IMR-90 (cell line): ENCODE data around the gene FAM78B. TPM values are rescaled to one million over a fixed set of nuclear protein-coding genes. Genes with fewer than 3 reads are reported as not detected.

Source experiments
- ATAC-seq: fragments of 200-7000 bp; cut with Tn5 transposase; 2 replicates; pipeline ENCODE4 v1.9.1; 2020; ENCODE audit warnings: low read depth, mild to moderate bottlenecking, moderate library complexity
- BruUV-seq: library from RNA; stranded (reverse); fragments of 400-500 nt; replicated peaks from 2 replicates; lab custom pipeline; 2021; lab: Mats Ljungman, UMichigan
- CTCF ChIA-PET: fragments of 300-600 bp; formaldehyde crosslinking; extraction: SDS; loops from one replicate; lab custom pipeline; 2021; ENCODE audit warnings: antibody characterized with exemption; lab: Yijun Ruan, JAX
- POLR2A ChIA-PET: fragments of 300-600 bp; sonication (Branson Sonifier 250); formaldehyde crosslinking; loops from one replicate; lab custom pipeline; 2022; ENCODE audit warnings: antibody characterized with exemption; ENCODE audit not compliant: unreplicated experiment; lab: Charles Lee
- DNase-seq: peaks from one replicate; pipeline ENCODE4 v3.0.0; 2013
- H2AFZ ChIP-seq: replicated peaks from 2 replicates; pipeline ENCODE3; 2013; ENCODE audit warnings: low read length, mild to moderate bottlenecking; ENCODE audit not compliant: poor library complexity
- H2AK5ac ChIP-seq: 2 replicates; pipeline ENCODE4 v1.6.1; 2013; ENCODE audit warnings: low read depth, low read length, inconsistent platforms
- H2AK9ac ChIP-seq: replicated peaks from 2 replicates; pipeline ENCODE3; 2013; ENCODE audit warnings: mild to moderate bottlenecking, low read depth, low read length, moderate library complexity; ENCODE audit not compliant: poor library complexity
- H2BK120ac ChIP-seq: 2 replicates; pipeline ENCODE4 v1.6.1; 2013; ENCODE audit warnings: low read depth, low read length, inconsistent platforms
- H2BK15ac ChIP-seq: 3 replicates; pipeline ENCODE4 v1.6.1; 2013; ENCODE audit warnings: low read depth, low read length, inconsistent platforms
- H2BK20ac ChIP-seq: 2 replicates; pipeline ENCODE4 v1.6.1; 2013; ENCODE audit warnings: low read depth, mild to moderate bottlenecking, inconsistent platforms, low read length, moderate library complexity
- H2BK5ac ChIP-seq: 2 replicates; pipeline ENCODE4 v1.6.1; 2013; ENCODE audit warnings: mild to moderate bottlenecking, low read depth, low read length, inconsistent platforms; ENCODE audit not compliant: poor library complexity, severe bottlenecking
- H3K14ac ChIP-seq: replicated peaks from 2 replicates; pipeline ENCODE4 v1.6.1; 2013; ENCODE audit warnings: low read depth, low read length, inconsistent platforms
- H3K18ac ChIP-seq: 2 replicates; pipeline ENCODE4 v1.6.1; 2013; ENCODE audit warnings: low read depth, low read length, control low read depth
- H3K23ac ChIP-seq: 2 replicates; pipeline ENCODE4 v1.6.1; 2013; ENCODE audit warnings: low read depth, low read length, inconsistent platforms
- H3K27ac ChIP-seq: 2 replicates; pipeline ENCODE4 v1.5.1; 2013; ENCODE audit warnings: mild to moderate bottlenecking, control low read depth, low read length; ENCODE audit not compliant: insufficient read depth
- H3K27me3 ChIP-seq: 2 replicates; pipeline ENCODE4 v1.6.1; 2013; ENCODE audit warnings: low read length; ENCODE audit not compliant: control insufficient read depth, insufficient read depth
- H3K36me3 ChIP-seq: 2 replicates; pipeline ENCODE4 v1.6.1; 2013; ENCODE audit warnings: low read length, mixed read lengths; ENCODE audit not compliant: control insufficient read depth, insufficient read depth
- H3K4ac ChIP-seq: 2 replicates; pipeline ENCODE4 v1.6.1; 2013; ENCODE audit warnings: low read depth, low read length, inconsistent platforms
- H3K4me1 ChIP-seq: 2 replicates; pipeline ENCODE4 v1.6.1; 2013; ENCODE audit warnings: low read length, mixed read lengths; ENCODE audit not compliant: control insufficient read depth, insufficient read depth
- H3K4me2 ChIP-seq: 2 replicates; pipeline ENCODE4 v1.6.1; 2013; ENCODE audit warnings: low read depth, mild to moderate bottlenecking, control low read depth, low read length, moderate library complexity
- H3K4me3 ChIP-seq: 2 replicates; pipeline ENCODE4 v1.5.1; 2013; ENCODE audit warnings: low read depth, mild to moderate bottlenecking, control low read depth, low read length, moderate library complexity; ENCODE audit not compliant: insufficient read depth
- H3K56ac ChIP-seq: 2 replicates; pipeline ENCODE4 v1.6.1; 2013; ENCODE audit warnings: low read length, inconsistent platforms; ENCODE audit not compliant: insufficient read depth; ENCODE audit errors: extremely low read depth
- H3K79me1 ChIP-seq, 2 experiments: 2 replicates each; pipeline ENCODE4 v1.6.1; 2013; ENCODE audit warnings: low read length in 2 of 2, inconsistent platforms in 1 of 2, low read depth in 1 of 2
- H3K9ac ChIP-seq: 2 replicates; pipeline ENCODE4 v1.6.1; 2013; ENCODE audit warnings: low read depth, low read length, control low read depth
- H3K9me1 ChIP-seq: 2 replicates; pipeline ENCODE4 v1.6.1; 2013; ENCODE audit warnings: low read length, inconsistent platforms; ENCODE audit not compliant: insufficient read depth
- H3K9me3 ChIP-seq: 2 replicates; pipeline ENCODE4 v1.6.1; 2013; ENCODE audit warnings: low read length; ENCODE audit not compliant: control insufficient read depth, insufficient read depth
- H4K20me1 ChIP-seq: 2 replicates; pipeline ENCODE4 v1.6.1; 2013; ENCODE audit warnings: low read length, inconsistent platforms; ENCODE audit not compliant: insufficient read depth
- H4K5ac ChIP-seq: 2 replicates; pipeline ENCODE4 v1.6.1; 2013; ENCODE audit warnings: mild to moderate bottlenecking, low read depth, low read length, control low read depth
- H4K8ac ChIP-seq, 2 experiments: 2 replicates each; pipeline ENCODE4 v1.6.1; 2013; ENCODE audit warnings: low read depth in 2 of 2, low read length in 2 of 2, control low read depth in 1 of 2, inconsistent platforms in 1 of 2
- H4K91ac ChIP-seq: 2 replicates; pipeline ENCODE4 v1.6.1; 2013; ENCODE audit warnings: low read depth, low read length, inconsistent platforms; ENCODE audit not compliant: insufficient read depth
- NFE2L2 ChIP-seq: fragments of 150-350 bp; IDR thresholded peaks from 2 replicates; pipeline ENCODE4 v1.6.1; 2016; ENCODE audit warnings: low read depth, mild to moderate bottlenecking, low read length
- RFX5 ChIP-seq: IDR thresholded peaks from 2 replicates; pipeline ENCODE4 v1.8.0; 2012; ENCODE audit warnings: low read depth, mild to moderate bottlenecking, low read length, moderate library complexity
- WGBS, 2 experiments: methylation state at CpG; one replicate each; pipeline versions ENCODE4 v1.1.5 to v1.1.7; 2013; ENCODE audit warnings: missing lambda C conversion rate in 2 of 2; ENCODE audit not compliant: insufficient read length in 1 of 2; ENCODE audit errors: extremely low coverage in 2 of 2; 5-methylcytosine and 5-hydroxymethylcytosine counted together
- dilution Hi-C: fragments of 300-500 bp; cut with HindIII; formaldehyde crosslinking; loops from one replicate; pipeline ENCODE4 v1.14.3; 2018; ENCODE audit warnings: low sequenced_read_pairs; ENCODE audit not compliant: unreplicated experiment
- in situ Hi-C: fragments of 300-500 bp; cut with MboI; formaldehyde crosslinking; loops from 3 replicates; pipeline ENCODE4 v1.14.3; 2019; ENCODE audit warnings: low sequenced_read_pairs, inconsistent platforms, mixed read lengths
- intact Hi-C: fragments of 100-400 bp; cut with micrococcal nuclease; formaldehyde crosslinking; loops from 2 replicates; pipeline ENCODE4 v1.10.0; 2022
- polyA plus RNA-seq, 3 experiments: library from polyadenylated mRNA; depleted of rRNA; stranded (reverse); fragments of >200 nt; gene quantifications; 2 replicates each; pipeline ENCODE4 v1.2.3, GENCODE V29; 2012; ENCODE audit warnings: low replicate concordance in 1 of 3
- total RNA-seq: library from RNA; depleted of rRNA; stranded (reverse); fragments of >200 nt; gene quantifications from 2 replicates; pipeline ENCODE4 v1.2.3, GENCODE V29; 2012
- TF ChIP-seq, protein P1 (sequence below): fragments of 150-350 bp; IDR thresholded peaks from 2 replicates; pipeline ENCODE4 v1.6.1; 2016; ENCODE audit warnings: low read depth, mild to moderate bottlenecking, low read length, moderate library complexity, borderline replicate concordance

The FAM78B gene
- total and polyA plus RNA-seq, 2 of the 4 experiments (the other 2 are of a cell fraction) = under 0.01 to 0.12 TPM

GRCh38 chr1:166036092-166036491 is 130.7 kb downstream of the FAM78B start:
- Histone ChIP-seq H3K9me1 (no peaks in the 10 kb centered on the region), H3K18ac (no peak overlapping the region), H4K5ac (no peak overlapping the region), H3K9ac (no peak overlapping the region), H2AK5ac (no peak overlapping the region), H3K36me3 (no peaks in the 10 kb centered on the region), H3K4me3 (no peak overlapping the region), H3K4me2 (no peak overlapping the region), H2AK9ac (no peak overlapping the region), H3K9me3 (peaks cover 3% of the 10 kb centered on the region; the same call in 1 of the 2 replicates), H3K27me3 (no peaks in the 10 kb centered on the region), H3K79me1 (no peaks in the 10 kb centered on the region), H2BK5ac (no peak overlapping the region), H2BK15ac (no peak overlapping the region), H4K20me1 (no peaks in the 10 kb centered on the region), H3K14ac (no peak overlapping the region), H2BK120ac (no peak overlapping the region), H3K4me1 (no peaks in the 10 kb centered on the region), H3K56ac (no peak overlapping the region), H3K23ac (no peak overlapping the region), H3K27ac (no peak overlapping the region), H3K4ac (no peak overlapping the region), H4K91ac (no peak overlapping the region), H4K8ac (no peak overlapping the region), H2BK20ac (no peak overlapping the region), H2AFZ (no peak overlapping the region)
- DNase-seq (no peak), ATAC-seq (no peak)
- POLR2A ChIA-PET = no interaction called here
- 36% methylated on average over 2 of the region's 5 CpGs; no CpG with 5 or more reads in 1 of the 2 experiments for WGBS, 2 experiments
- intact Hi-C loops (no loop called here), in situ Hi-C loops (no loop called here), dilution Hi-C loops (no loop called here)
- TF ChIP-seq RFX5 (no peak), NFE2L2 (no peak)
- TF ChIP-seq, protein P1, sequence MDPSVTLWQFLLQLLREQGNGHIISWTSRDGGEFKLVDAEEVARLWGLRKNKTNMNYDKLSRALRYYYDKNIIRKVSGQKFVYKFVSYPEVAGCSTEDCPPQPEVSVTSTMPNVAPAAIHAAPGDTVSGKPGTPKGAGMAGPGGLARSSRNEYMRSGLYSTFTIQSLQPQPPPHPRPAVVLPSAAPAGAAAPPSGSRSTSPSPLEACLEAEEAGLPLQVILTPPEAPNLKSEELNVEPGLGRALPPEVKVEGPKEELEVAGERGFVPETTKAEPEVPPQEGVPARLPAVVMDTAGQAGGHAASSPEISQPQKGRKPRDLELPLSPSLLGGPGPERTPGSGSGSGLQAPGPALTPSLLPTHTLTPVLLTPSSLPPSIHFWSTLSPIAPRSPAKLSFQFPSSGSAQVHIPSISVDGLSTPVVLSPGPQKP = no peak
- CTCF ChIA-PET = no interaction called here
- no TSS peak for BruUV-seq
